IMR-90 (cell line): Measurements from ENCODE around the gene COX8A. TPM values are rescaled to one million over a fixed set of nuclear protein-coding genes. Genes with fewer than 3 reads are reported as not detected.

Experiments
- ATAC-seq: fragments of 200-7000 bp; cut with Tn5 transposase; 2 replicates; pipeline ENCODE4 v1.9.1; 2020; ENCODE audit warnings: low read depth, mild to moderate bottlenecking, moderate library complexity
- BruUV-seq: library from RNA; stranded (reverse); fragments of 400-500 nt; replicated peaks from 2 replicates; lab custom pipeline; 2021; lab: Mats Ljungman, UMichigan
- CTCF ChIA-PET: fragments of 300-600 bp; formaldehyde crosslinking; extraction: SDS; loops from one replicate; lab custom pipeline; 2021; ENCODE audit warnings: antibody characterized with exemption; lab: Yijun Ruan, JAX
- POLR2A ChIA-PET: fragments of 300-600 bp; sonication (Branson Sonifier 250); formaldehyde crosslinking; loops from one replicate; lab custom pipeline; 2022; ENCODE audit warnings: antibody characterized with exemption; ENCODE audit not compliant: unreplicated experiment; lab: Charles Lee
- DNase-seq: peaks from one replicate; pipeline ENCODE4 v3.0.0; 2013
- H2AFZ ChIP-seq: replicated peaks from 2 replicates; pipeline ENCODE3; 2013; ENCODE audit warnings: low read length, mild to moderate bottlenecking; ENCODE audit not compliant: poor library complexity
- H2AK5ac ChIP-seq: 2 replicates; pipeline ENCODE4 v1.6.1; 2013; ENCODE audit warnings: low read depth, low read length, inconsistent platforms
- H2AK9ac ChIP-seq: replicated peaks from 2 replicates; pipeline ENCODE3; 2013; ENCODE audit warnings: mild to moderate bottlenecking, low read depth, low read length, moderate library complexity; ENCODE audit not compliant: poor library complexity
- H2BK120ac ChIP-seq: 2 replicates; pipeline ENCODE4 v1.6.1; 2013; ENCODE audit warnings: low read depth, low read length, inconsistent platforms
- H2BK15ac ChIP-seq: 3 replicates; pipeline ENCODE4 v1.6.1; 2013; ENCODE audit warnings: low read depth, low read length, inconsistent platforms
- H2BK20ac ChIP-seq: 2 replicates; pipeline ENCODE4 v1.6.1; 2013; ENCODE audit warnings: low read depth, mild to moderate bottlenecking, inconsistent platforms, low read length, moderate library complexity
- H2BK5ac ChIP-seq: 2 replicates; pipeline ENCODE4 v1.6.1; 2013; ENCODE audit warnings: mild to moderate bottlenecking, low read depth, low read length, inconsistent platforms; ENCODE audit not compliant: poor library complexity, severe bottlenecking
- H3K14ac ChIP-seq: replicated peaks from 2 replicates; pipeline ENCODE4 v1.6.1; 2013; ENCODE audit warnings: low read depth, low read length, inconsistent platforms
- H3K18ac ChIP-seq: 2 replicates; pipeline ENCODE4 v1.6.1; 2013; ENCODE audit warnings: low read depth, low read length, control low read depth
- H3K23ac ChIP-seq: 2 replicates; pipeline ENCODE4 v1.6.1; 2013; ENCODE audit warnings: low read depth, low read length, inconsistent platforms
- H3K27ac ChIP-seq: 2 replicates; pipeline ENCODE4 v1.5.1; 2013; ENCODE audit warnings: mild to moderate bottlenecking, control low read depth, low read length; ENCODE audit not compliant: insufficient read depth
- H3K27me3 ChIP-seq: 2 replicates; pipeline ENCODE4 v1.6.1; 2013; ENCODE audit warnings: low read length; ENCODE audit not compliant: control insufficient read depth, insufficient read depth
- H3K36me3 ChIP-seq: 2 replicates; pipeline ENCODE4 v1.6.1; 2013; ENCODE audit warnings: low read length, mixed read lengths; ENCODE audit not compliant: control insufficient read depth, insufficient read depth
- H3K4ac ChIP-seq: 2 replicates; pipeline ENCODE4 v1.6.1; 2013; ENCODE audit warnings: low read depth, low read length, inconsistent platforms
- H3K4me1 ChIP-seq: 2 replicates; pipeline ENCODE4 v1.6.1; 2013; ENCODE audit warnings: low read length, mixed read lengths; ENCODE audit not compliant: control insufficient read depth, insufficient read depth
- H3K4me2 ChIP-seq: 2 replicates; pipeline ENCODE4 v1.6.1; 2013; ENCODE audit warnings: low read depth, mild to moderate bottlenecking, control low read depth, low read length, moderate library complexity
- H3K4me3 ChIP-seq: 2 replicates; pipeline ENCODE4 v1.5.1; 2013; ENCODE audit warnings: low read depth, mild to moderate bottlenecking, control low read depth, low read length, moderate library complexity; ENCODE audit not compliant: insufficient read depth
- H3K56ac ChIP-seq: 2 replicates; pipeline ENCODE4 v1.6.1; 2013; ENCODE audit warnings: low read length, inconsistent platforms; ENCODE audit not compliant: insufficient read depth; ENCODE audit errors: extremely low read depth
- H3K79me1 ChIP-seq, 2 experiments: 2 replicates each; pipeline ENCODE4 v1.6.1; 2013; ENCODE audit warnings: low read length in 2 of 2, inconsistent platforms in 1 of 2, low read depth in 1 of 2
- H3K9ac ChIP-seq: 2 replicates; pipeline ENCODE4 v1.6.1; 2013; ENCODE audit warnings: low read depth, low read length, control low read depth
- H3K9me1 ChIP-seq: 2 replicates; pipeline ENCODE4 v1.6.1; 2013; ENCODE audit warnings: low read length, inconsistent platforms; ENCODE audit not compliant: insufficient read depth
- H3K9me3 ChIP-seq: 2 replicates; pipeline ENCODE4 v1.6.1; 2013; ENCODE audit warnings: low read length; ENCODE audit not compliant: control insufficient read depth, insufficient read depth
- H4K20me1 ChIP-seq: 2 replicates; pipeline ENCODE4 v1.6.1; 2013; ENCODE audit warnings: low read length, inconsistent platforms; ENCODE audit not compliant: insufficient read depth
- H4K5ac ChIP-seq: 2 replicates; pipeline ENCODE4 v1.6.1; 2013; ENCODE audit warnings: mild to moderate bottlenecking, low read depth, low read length, control low read depth
- H4K8ac ChIP-seq, 2 experiments: 2 replicates each; pipeline ENCODE4 v1.6.1; 2013; ENCODE audit warnings: low read depth in 2 of 2, low read length in 2 of 2, control low read depth in 1 of 2, inconsistent platforms in 1 of 2
- H4K91ac ChIP-seq: 2 replicates; pipeline ENCODE4 v1.6.1; 2013; ENCODE audit warnings: low read depth, low read length, inconsistent platforms; ENCODE audit not compliant: insufficient read depth
- CEBPB ChIP-seq: IDR thresholded peaks from 2 replicates; pipeline ENCODE4 v1.6.1; 2012; ENCODE audit warnings: low read depth, low read length, improper control_type of control experiment
- CHD1 ChIP-seq: IDR thresholded peaks from 2 replicates; pipeline ENCODE4 v1.6.1; 2012; ENCODE audit warnings: low read depth, low read length, improper control_type of control experiment
- FOS ChIP-seq: fragments of 150-350 bp; IDR thresholded peaks from 2 replicates; pipeline ENCODE4 v1.6.1; 2016; ENCODE audit warnings: low read depth, low read length
- MAFK ChIP-seq: IDR thresholded peaks from 2 replicates; pipeline ENCODE4 v1.6.1; 2012; ENCODE audit warnings: low read depth, low read length, improper control_type of control experiment
- NFE2L2 ChIP-seq: fragments of 150-350 bp; IDR thresholded peaks from 2 replicates; pipeline ENCODE4 v1.6.1; 2016; ENCODE audit warnings: low read depth, mild to moderate bottlenecking, low read length
- POLR2A ChIP-seq: IDR thresholded peaks from 2 replicates; pipeline ENCODE4 v1.6.1; 2012; ENCODE audit warnings: mild to moderate bottlenecking, low read depth, low read length
- RCOR1 ChIP-seq: IDR thresholded peaks from 2 replicates; pipeline ENCODE4 v1.6.1; 2012; ENCODE audit warnings: mild to moderate bottlenecking, low read length, improper control_type of control experiment; ENCODE audit not compliant: insufficient replicate concordance
- RFX5 ChIP-seq: IDR thresholded peaks from 2 replicates; pipeline ENCODE4 v1.8.0; 2012; ENCODE audit warnings: low read depth, mild to moderate bottlenecking, low read length, moderate library complexity
- WGBS, 2 experiments: methylation state at CpG; one replicate each; pipeline versions ENCODE4 v1.1.5 to v1.1.7; 2013; ENCODE audit warnings: missing lambda C conversion rate in 2 of 2; ENCODE audit not compliant: insufficient read length in 1 of 2; ENCODE audit errors: extremely low coverage in 2 of 2; 5-methylcytosine and 5-hydroxymethylcytosine counted together
- dilution Hi-C: fragments of 300-500 bp; cut with HindIII; formaldehyde crosslinking; loops from one replicate; pipeline ENCODE4 v1.14.3; 2018; ENCODE audit warnings: low sequenced_read_pairs; ENCODE audit not compliant: unreplicated experiment
- in situ Hi-C: fragments of 300-500 bp; cut with MboI; formaldehyde crosslinking; loops from 3 replicates; pipeline ENCODE4 v1.14.3; 2019; ENCODE audit warnings: low sequenced_read_pairs, inconsistent platforms, mixed read lengths
- intact Hi-C: fragments of 100-400 bp; cut with micrococcal nuclease; formaldehyde crosslinking; loops from 2 replicates; pipeline ENCODE4 v1.10.0; 2022
- polyA plus RNA-seq, 3 experiments: library from polyadenylated mRNA; depleted of rRNA; stranded (reverse); fragments of >200 nt; gene quantifications; 2 replicates each; pipeline ENCODE4 v1.2.3, GENCODE V29; 2012; ENCODE audit warnings: low replicate concordance in 1 of 3
- total RNA-seq: library from RNA; depleted of rRNA; stranded (reverse); fragments of >200 nt; gene quantifications from 2 replicates; pipeline ENCODE4 v1.2.3, GENCODE V29; 2012
- TF ChIP-seq, protein P1 (sequence below): conservative IDR thresholded peaks from 2 replicates; pipeline ENCODE4 v1.5.1; 2012; ENCODE audit warnings: mild to moderate bottlenecking, low read depth, low read length, improper control_type of control experiment
- TF ChIP-seq, protein P2 (sequence below): fragments of 150-350 bp; IDR thresholded peaks from 2 replicates; pipeline ENCODE4 v1.6.1; 2016; ENCODE audit warnings: low read depth, mild to moderate bottlenecking, low read length, moderate library complexity, borderline replicate concordance

The COX8A gene
- total and polyA plus RNA-seq, 2 of the 4 experiments (the other 2 are of a cell fraction) = 250 to 598 TPM

DNA sequence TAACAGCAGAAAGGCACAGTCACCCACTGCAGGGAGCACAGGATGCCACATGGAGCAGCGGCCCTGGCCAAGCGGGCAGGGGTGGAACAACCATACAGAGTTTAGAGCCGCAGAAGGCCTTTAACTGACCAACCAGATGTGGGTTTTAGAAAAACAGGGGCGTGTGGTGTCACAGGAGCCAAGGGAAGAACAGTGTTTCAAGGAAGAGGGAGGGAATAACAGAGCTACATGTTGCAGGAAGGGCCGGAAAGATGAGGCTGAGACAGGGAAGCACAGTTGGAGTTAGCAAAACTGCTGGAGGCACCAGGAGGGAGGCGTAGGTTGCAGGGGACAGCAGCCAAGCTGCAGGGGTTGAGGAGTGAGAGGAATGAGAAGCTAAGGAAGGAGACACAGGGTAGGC, 43.4 kb upstream of the COX8A start:
- Histone ChIP-seq H3K4me1 (no peaks in the 10 kb centered on the region), H2BK5ac (no peak overlapping the region), H3K79me1 (no peaks in the 10 kb centered on the region), H4K8ac (no peak overlapping the region), H3K14ac (no peak overlapping the region), H2BK15ac (no peak overlapping the region), H2AK5ac (no peak overlapping the region), H3K9ac (no peak overlapping the region), H3K9me3 (no peaks in the 10 kb centered on the region), H2AFZ (peak overlapping the region; percentile 1), H3K27ac (no peak overlapping the region), H3K27me3 (peaks cover 4% of the 10 kb centered on the region), H3K36me3 (no peaks in the 10 kb centered on the region), H3K4me2 (no peak overlapping the region; the same call in 1 of the 2 replicates), H3K9me1 (no peaks in the 10 kb centered on the region), H4K20me1 (no peaks in the 10 kb centered on the region), H3K56ac (no peak overlapping the region), H3K18ac (no peak overlapping the region), H3K4ac (no peak overlapping the region), H4K91ac (no peak overlapping the region), H4K5ac (no peak overlapping the region), H2BK20ac (no peak overlapping the region), H2BK120ac (no peak overlapping the region), H3K4me3 (no peak overlapping the region), H3K23ac (no peak overlapping the region), H2AK9ac (no peak overlapping the region)
- in situ Hi-C loops = loop anchor here (25.0 kb wide), 1 partner anchor 444 kb away; the partner anchor contains the start of gene PLAAT5
- TF ChIP-seq, protein P1, sequence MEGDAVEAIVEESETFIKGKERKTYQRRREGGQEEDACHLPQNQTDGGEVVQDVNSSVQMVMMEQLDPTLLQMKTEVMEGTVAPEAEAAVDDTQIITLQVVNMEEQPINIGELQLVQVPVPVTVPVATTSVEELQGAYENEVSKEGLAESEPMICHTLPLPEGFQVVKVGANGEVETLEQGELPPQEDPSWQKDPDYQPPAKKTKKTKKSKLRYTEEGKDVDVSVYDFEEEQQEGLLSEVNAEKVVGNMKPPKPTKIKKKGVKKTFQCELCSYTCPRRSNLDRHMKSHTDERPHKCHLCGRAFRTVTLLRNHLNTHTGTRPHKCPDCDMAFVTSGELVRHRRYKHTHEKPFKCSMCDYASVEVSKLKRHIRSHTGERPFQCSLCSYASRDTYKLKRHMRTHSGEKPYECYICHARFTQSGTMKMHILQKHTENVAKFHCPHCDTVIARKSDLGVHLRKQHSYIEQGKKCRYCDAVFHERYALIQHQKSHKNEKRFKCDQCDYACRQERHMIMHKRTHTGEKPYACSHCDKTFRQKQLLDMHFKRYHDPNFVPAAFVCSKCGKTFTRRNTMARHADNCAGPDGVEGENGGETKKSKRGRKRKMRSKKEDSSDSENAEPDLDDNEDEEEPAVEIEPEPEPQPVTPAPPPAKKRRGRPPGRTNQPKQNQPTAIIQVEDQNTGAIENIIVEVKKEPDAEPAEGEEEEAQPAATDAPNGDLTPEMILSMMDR = no peak
- TF ChIP-seq CHD1 = no peak
- TF ChIP-seq RCOR1 = no peak
- no peak for TF ChIP-seq FOS
- no peak for TF ChIP-seq RFX5
- no peak for TF ChIP-seq MAFK
- TF ChIP-seq, protein P2, sequence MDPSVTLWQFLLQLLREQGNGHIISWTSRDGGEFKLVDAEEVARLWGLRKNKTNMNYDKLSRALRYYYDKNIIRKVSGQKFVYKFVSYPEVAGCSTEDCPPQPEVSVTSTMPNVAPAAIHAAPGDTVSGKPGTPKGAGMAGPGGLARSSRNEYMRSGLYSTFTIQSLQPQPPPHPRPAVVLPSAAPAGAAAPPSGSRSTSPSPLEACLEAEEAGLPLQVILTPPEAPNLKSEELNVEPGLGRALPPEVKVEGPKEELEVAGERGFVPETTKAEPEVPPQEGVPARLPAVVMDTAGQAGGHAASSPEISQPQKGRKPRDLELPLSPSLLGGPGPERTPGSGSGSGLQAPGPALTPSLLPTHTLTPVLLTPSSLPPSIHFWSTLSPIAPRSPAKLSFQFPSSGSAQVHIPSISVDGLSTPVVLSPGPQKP = no peak
- TF ChIP-seq CEBPB = no peak
- TF ChIP-seq POLR2A = no peak
- TF ChIP-seq NFE2L2 = no peak
- dilution Hi-C loops = no loop called here
- intact Hi-C loops = no loop called here
- ChIA-PET POLR2A (no interaction called here), CTCF (interaction anchor here (0.6 to 0.9 kb wide), 2 partner anchors 15 to 56 kb away, joined by 3 to 5 read pairs; no protein-coding TSS in a partner anchor)
- no TSS peak for BruUV-seq
- DNase-seq (no peak), ATAC-seq (no peak; the same call in 1 of the 2 replicates)
- WGBS, 2 experiments = 56% methylated on average over 4 of the region's 6 CpGs; no CpG with 5 or more reads in 1 of the 2 experiments
